Glutamatergic neuron (in vitro differentiated cells): ENCODE measurements around the gene TSNAX. TPM values are rescaled to one million over a fixed set of nuclear protein-coding genes. Genes with fewer than 3 reads are reported as not detected.

Experiments used
- DNase-seq: peaks from one replicate; pipeline ENCODE4 v3.0.0; 2022
- H3K27ac Mint-ChIP-seq: one replicate; pipeline ENCODE4 v1.8.0; 2020; ENCODE audit warnings: mild to moderate bottlenecking, mixed read lengths, inconsistent platforms; ENCODE audit not compliant: unreplicated experiment
- H3K27me3 Mint-ChIP-seq: one replicate; pipeline ENCODE4 v1.8.0; 2020; ENCODE audit warnings: mild to moderate bottlenecking, moderate library complexity, mixed read lengths, inconsistent platforms; ENCODE audit not compliant: unreplicated experiment
- H3K36me3 Mint-ChIP-seq: one replicate; pipeline ENCODE4 v1.8.0; 2020; ENCODE audit warnings: mild to moderate bottlenecking, mixed read lengths, inconsistent platforms; ENCODE audit not compliant: unreplicated experiment
- H3K4me1 Mint-ChIP-seq: one replicate; pipeline ENCODE4 v1.8.0; 2020; ENCODE audit warnings: mild to moderate bottlenecking, low read depth, mixed read lengths, inconsistent platforms; ENCODE audit not compliant: unreplicated experiment
- H3K4me3 Mint-ChIP-seq: one replicate; pipeline ENCODE4 v1.8.0; 2020; ENCODE audit warnings: mild to moderate bottlenecking, mixed read lengths, inconsistent platforms; ENCODE audit not compliant: unreplicated experiment
- H3K9me3 Mint-ChIP-seq: one replicate; pipeline ENCODE4 v1.8.0; 2020; ENCODE audit warnings: mild to moderate bottlenecking, moderate library complexity, mixed read lengths, inconsistent platforms; ENCODE audit not compliant: unreplicated experiment
- CTCF ChIP-seq: fragments of 200-600 bp; sonication (generic); IDR thresholded peaks from one replicate; pipeline ENCODE4 v1.5.0; 2021; ENCODE audit not compliant: partially characterized antibody, unreplicated experiment
- total RNA-seq: library from RNA; stranded (reverse); fragmentation: NEBNext Ultra II Directional; extraction: Animal tissue kit (Norgen Biotek cat#: 25700); gene quantifications from one replicate; pipeline ENCODE4 v1.2.1, GENCODE V29; 2021; ENCODE audit not compliant: unreplicated experiment

TSNAX gene
- total RNA-seq, 1 donor from 2014 or later, result 41.1 TPM

DNA sequence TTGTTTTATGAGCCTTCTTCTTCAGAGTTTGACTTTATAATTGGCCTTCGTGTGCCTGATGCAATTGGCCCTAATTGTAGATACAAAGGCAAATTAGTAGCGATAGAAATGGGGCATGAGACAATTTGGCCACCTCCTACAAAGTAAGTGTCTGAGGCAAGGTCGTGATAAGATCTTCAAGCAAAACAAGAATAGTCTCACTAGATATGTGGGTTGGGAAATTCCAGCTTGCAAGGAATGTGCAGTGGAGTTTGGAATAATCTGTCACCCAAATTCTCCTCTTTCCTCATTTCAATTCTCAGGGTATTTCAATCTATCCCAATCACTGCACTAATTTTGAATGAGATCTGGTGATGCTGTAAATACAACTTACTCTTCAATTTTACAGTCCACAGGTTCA is 11.4 kb upstream of the TSNAX start:
- no peak for DNase-seq
- H3K4me1 Mint-ChIP-seq, result no peaks in the 10 kb centered on the region
- no peaks in the 10 kb centered on the region for H3K9me3 Mint-ChIP-seq
- H3K4me3 Mint-ChIP-seq, result no peak overlapping the region
- H3K36me3 Mint-ChIP-seq, result no peaks in the 10 kb centered on the region
- no peak overlapping the region for H3K27ac Mint-ChIP-seq
- TF ChIP-seq CTCF, result no peak
- no peaks in the 10 kb centered on the region for H3K27me3 Mint-ChIP-seq

DNA sequence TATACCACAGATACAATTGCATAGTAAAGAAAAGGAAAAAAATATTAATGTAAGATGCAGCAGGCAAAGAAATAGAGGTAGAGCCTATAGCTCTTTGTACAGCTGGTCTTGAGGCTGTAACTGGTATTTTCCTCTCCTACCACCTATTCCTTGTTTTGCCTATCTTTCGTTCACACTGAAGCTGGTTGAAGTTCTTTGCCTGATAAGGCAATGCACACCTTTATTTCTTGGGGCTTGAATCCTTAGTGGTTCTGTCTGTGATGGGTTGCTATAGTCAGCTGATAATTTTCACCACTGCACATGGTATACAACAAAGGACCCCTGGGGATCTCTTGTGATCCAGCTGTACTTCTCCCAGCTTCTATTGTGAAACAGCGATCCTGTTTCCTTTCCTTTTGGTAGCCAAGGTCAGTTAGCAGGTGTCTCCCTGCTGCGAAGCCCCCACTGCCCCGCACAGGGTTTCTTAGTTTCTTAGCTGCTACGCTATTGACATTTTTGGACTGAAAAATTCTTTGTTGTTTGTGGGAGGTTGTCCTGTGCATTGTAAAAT is 9.9 kb upstream of the TSNAX start:
- H3K27me3 Mint-ChIP-seq, result no peaks in the 10 kb centered on the region
- H3K4me3 Mint-ChIP-seq, result no peak overlapping the region
- no peaks in the 10 kb centered on the region for H3K4me1 Mint-ChIP-seq
- no peak overlapping the region for H3K27ac Mint-ChIP-seq
- no peak for DNase-seq
- H3K9me3 Mint-ChIP-seq, result no peaks in the 10 kb centered on the region
- TF ChIP-seq CTCF, result no peak
- H3K36me3 Mint-ChIP-seq, result no peaks in the 10 kb centered on the region

GRCh38 chr1:231519166-231519565 is 9.3 kb upstream of the TSNAX start:
- no peak for TF ChIP-seq CTCF
- no peak for DNase-seq
- H3K27me3 Mint-ChIP-seq, result no peaks in the 10 kb centered on the region

GRCh38 chr1:231522038-231522437 is 6.4 kb upstream of the TSNAX start:
- TF ChIP-seq CTCF, result no peak
- no peaks in the 10 kb centered on the region for H3K4me1 Mint-ChIP-seq
- DNase-seq, result no peak
- no peaks in the 10 kb centered on the region for H3K36me3 Mint-ChIP-seq
- no peaks in the 10 kb centered on the region for H3K27me3 Mint-ChIP-seq
- no peak overlapping the region for H3K4me3 Mint-ChIP-seq
- no peak overlapping the region for H3K27ac Mint-ChIP-seq
- H3K9me3 Mint-ChIP-seq, result no peaks in the 10 kb centered on the region

More at GRCh38 chr1:231519166-231519565, 9.3 kb upstream of the TSNAX start:
- Mint-ChIP-seq H3K9me3 (no peaks in the 10 kb centered on the region), H3K4me1 (no peaks in the 10 kb centered on the region), H3K4me3 (no peak overlapping the region), H3K36me3 (no peaks in the 10 kb centered on the region), H3K27ac (no peak overlapping the region)

- Mint-ChIP-seq H3K9me3 (peaks cover 3% of the 10 kb centered on the region), H3K4me1 (no peaks in the 10 kb centered on the region), H3K4me3 (no peak overlapping the region), H3K27ac (no peak overlapping the region), H3K36me3 (no peaks in the 10 kb centered on the region), H3K27me3 (no peaks in the 10 kb centered on the region)
- no peak for TF ChIP-seq CTCF
- DNase-seq, result no peak
Observed at GRCh38 chr1:231522931-231523642, 5.4 kb upstream of the TSNAX start.
